Measurements from ENCODE around the gene CDC25B. TPM values are rescaled to one million over a fixed set of nuclear protein-coding genes. Genes with fewer than 3 reads are reported as not detected.

Gene CDC25B
- total and polyA plus RNA-seq, 2 of the 13 experiments (the other 11 are each of a cell fraction or from before 2014, with no cell fraction given) = 14.5 to 19.4 TPM

DNA sequence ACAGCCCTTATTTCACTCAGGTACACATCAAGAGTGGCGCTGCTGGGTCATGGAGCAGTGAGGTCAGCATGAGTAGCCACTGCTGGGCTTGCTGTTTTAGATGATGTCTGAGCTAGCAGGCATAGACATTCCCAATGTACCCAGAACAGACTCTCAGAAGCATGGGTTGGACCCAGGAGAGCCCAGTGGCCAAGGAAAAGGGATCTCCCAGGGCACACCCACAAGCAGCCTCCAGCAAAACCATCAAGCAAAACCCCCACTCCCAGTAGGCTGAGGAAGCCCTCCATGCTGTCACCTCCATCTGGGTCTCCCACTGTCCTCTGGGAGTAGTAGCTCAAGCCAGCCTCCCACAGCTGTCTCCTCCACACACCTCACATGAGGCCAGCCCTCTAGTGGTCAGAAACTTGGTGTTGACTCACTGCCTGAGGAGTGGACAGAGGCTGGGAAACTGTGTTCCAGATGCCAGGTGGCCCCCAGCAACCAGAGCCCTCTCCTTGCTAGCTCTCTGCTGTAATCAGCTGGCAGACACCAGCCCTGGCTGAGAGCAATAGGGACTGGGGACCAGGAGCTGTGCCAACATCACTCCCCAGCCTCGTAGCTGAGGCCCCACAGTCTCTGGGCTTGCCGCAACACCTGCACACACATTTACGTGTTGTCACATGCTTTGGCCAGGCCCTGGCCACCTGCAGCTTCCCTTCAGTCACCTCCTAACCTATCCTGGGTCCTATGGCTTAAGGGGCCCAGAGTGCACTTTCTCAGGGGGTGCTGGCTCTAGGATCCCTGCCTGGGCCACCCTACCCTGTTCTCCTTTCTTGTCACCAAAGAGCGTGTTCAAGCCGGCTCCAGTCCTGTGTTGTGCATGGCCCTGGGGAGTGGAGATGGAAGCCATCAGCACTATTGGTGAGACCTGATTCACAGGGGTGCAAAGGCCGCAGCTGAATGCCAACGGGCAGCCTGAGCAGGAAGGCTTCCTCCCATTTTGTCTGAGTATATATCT lies 22.3 kb downstream of the CDC25B start (continued):
- TF ChIP-seq REPIN1 (CRISPR knock-in tag; IDR thresholded peaks at IDR 0.05; ENCODE audit: borderline replicate concordance, low read depth) = peak; percentile 97
- TF ChIP-seq, protein P1, sequence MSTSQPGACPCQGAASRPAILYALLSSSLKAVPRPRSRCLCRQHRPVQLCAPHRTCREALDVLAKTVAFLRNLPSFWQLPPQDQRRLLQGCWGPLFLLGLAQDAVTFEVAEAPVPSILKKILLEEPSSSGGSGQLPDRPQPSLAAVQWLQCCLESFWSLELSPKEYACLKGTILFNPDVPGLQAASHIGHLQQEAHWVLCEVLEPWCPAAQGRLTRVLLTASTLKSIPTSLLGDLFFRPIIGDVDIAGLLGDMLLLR (CRISPR knock-in tag; IDR thresholded peaks at IDR 0.05) = no peak
- TF ChIP-seq ZNF451 (CRISPR knock-in tag; IDR thresholded peaks at IDR 0.05) = peak; percentile 69; the same call in 1 of the 2 replicates
- TF ChIP-seq ZNF792 (CRISPR knock-in tag; IDR thresholded peaks at IDR 0.05) = peak; percentile 90; the same call in 1 of the 2 replicates
- no peak for TF ChIP-seq NFE2L1 (CRISPR knock-in tag; IDR thresholded peaks at IDR 0.05; ENCODE audit: borderline replicate concordance)
- TF ChIP-seq ZBTB40 (IDR thresholded peaks at IDR 0.05) = no peak
- TF ChIP-seq ZBTB40 (CRISPR knock-in tag; IDR thresholded peaks at IDR 0.05) = peak; percentile 72
- TF ChIP-seq ZNF629 (CRISPR knock-in tag; conservative IDR thresholded peaks at IDR 0.05) = 0 out of 2 replicates have a peak, but pooled peaks have one; percentile 44
- peak; percentile 27; the same call in 1 of the 2 replicates for TF ChIP-seq TBX3 (IDR thresholded peaks at IDR 0.05; ENCODE audit: borderline replicate concordance)
- TF ChIP-seq ZBTB8A (CRISPR knock-in tag; IDR thresholded peaks at IDR 0.05; ENCODE audit: borderline replicate concordance, low read depth) = no peak
- TF ChIP-seq, protein P2, sequence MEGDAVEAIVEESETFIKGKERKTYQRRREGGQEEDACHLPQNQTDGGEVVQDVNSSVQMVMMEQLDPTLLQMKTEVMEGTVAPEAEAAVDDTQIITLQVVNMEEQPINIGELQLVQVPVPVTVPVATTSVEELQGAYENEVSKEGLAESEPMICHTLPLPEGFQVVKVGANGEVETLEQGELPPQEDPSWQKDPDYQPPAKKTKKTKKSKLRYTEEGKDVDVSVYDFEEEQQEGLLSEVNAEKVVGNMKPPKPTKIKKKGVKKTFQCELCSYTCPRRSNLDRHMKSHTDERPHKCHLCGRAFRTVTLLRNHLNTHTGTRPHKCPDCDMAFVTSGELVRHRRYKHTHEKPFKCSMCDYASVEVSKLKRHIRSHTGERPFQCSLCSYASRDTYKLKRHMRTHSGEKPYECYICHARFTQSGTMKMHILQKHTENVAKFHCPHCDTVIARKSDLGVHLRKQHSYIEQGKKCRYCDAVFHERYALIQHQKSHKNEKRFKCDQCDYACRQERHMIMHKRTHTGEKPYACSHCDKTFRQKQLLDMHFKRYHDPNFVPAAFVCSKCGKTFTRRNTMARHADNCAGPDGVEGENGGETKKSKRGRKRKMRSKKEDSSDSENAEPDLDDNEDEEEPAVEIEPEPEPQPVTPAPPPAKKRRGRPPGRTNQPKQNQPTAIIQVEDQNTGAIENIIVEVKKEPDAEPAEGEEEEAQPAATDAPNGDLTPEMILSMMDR (CRISPR knock-in tag; IDR thresholded peaks at IDR 0.05) = peak; percentile 99

Measured in HepG2 (cell line).